GM12892 (cell line): ENCODE data around the gene EPS8.

Experiments
- POLR2A ChIP-seq: IDR thresholded peaks from 2 replicates; pipeline ENCODE4 v1.6.1; 2011; ENCODE audit warnings: low read depth, low read length, control low read depth
- POLR2AphosphoS5 ChIP-seq: IDR thresholded peaks from 2 replicates; pipeline ENCODE4 v1.6.1; 2011; ENCODE audit warnings: low read depth, low read length, control low read depth
- TAF1 ChIP-seq: IDR thresholded peaks from 2 replicates; pipeline ENCODE4 v1.6.1; 2011; ENCODE audit warnings: low read depth, mild to moderate bottlenecking, control low read depth, low read length, borderline replicate concordance

DNA sequence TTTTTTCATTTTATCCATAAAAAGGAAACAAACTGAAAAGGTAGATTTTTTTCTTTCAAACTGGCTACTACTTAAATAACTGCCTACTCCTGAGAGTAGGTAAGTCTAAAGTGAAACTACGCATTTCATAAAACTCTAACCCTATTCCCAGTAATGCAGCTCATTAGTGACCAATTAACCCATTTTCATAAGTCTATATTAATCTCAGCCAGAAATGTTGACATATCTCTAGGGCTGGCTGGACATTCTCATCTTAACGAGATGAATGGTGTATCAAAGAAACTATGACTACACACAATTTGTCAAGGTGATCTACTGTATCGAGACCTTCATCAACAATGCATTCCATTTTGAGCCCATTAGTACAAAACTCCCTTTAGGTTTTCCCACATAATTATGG is 57.2 kb downstream of the EPS8 start:
- TF ChIP-seq TAF1 (no peak), POLR2A (no peak), POLR2AphosphoS5 (no peak)
